Stimulated activated naive CD4-positive, alpha-beta T cell (primary cell): Measurements from ENCODE around the gene ESCO1.
"Not testable (repeated sequence)": the region's sequence is repeated elsewhere in the genome, so short reads cannot be mapped to it uniquely, and the experiment has no call there.

ENCODE experiments used
- DNase-seq, 6 experiments: peaks; one replicate each; lab custom pipeline; 2025; lab: John Stamatoyannopoulos, UW

Gene ESCO1

GRCh38 chr18:21593540-21594257 is 6.8 kb downstream of the ESCO1 start:
- no peak for DNase-seq

- not testable (repeated sequence) for DNase-seq
Measured at GRCh38 chr18:21592361-21592760, 8.1 kb downstream of the ESCO1 start.

GRCh38 chr18:21584391-21584790 is 16.1 kb downstream of the ESCO1 start:
- DNase-seq = no peak

GRCh38 chr18:21575656-21576055 is 24.8 kb downstream of the ESCO1 start:
- DNase-seq = no peak

GRCh38 chr18:21571772-21572171 is 28.7 kb downstream of the ESCO1 start:
- DNase-seq = no peak

- no peak for DNase-seq
Measured at GRCh38 chr18:21559195-21559594, 41.3 kb downstream of the ESCO1 start.

- DNase-seq = no peak
Measured at GRCh38 chr18:21557607-21558253, 42.8 kb downstream of the ESCO1 start.

- no peak for DNase-seq
Measured at GRCh38 chr18:21550510-21550970, 50.0 kb downstream of the ESCO1 start.

- DNase-seq = no peak
Measured at GRCh38 chr18:21548647-21549046, 51.9 kb downstream of the ESCO1 start.

- DNase-seq = no peak
Measured at GRCh38 chr18:21546423-21546822, 54.1 kb downstream of the ESCO1 start.

- no peak for DNase-seq
Measured at GRCh38 chr18:21538230-21538629, 62.3 kb downstream of the ESCO1 start.

GRCh38 chr18:21534327-21534726 is 66.2 kb downstream of the ESCO1 start:
- no peak for DNase-seq

- DNase-seq = no peak
Measured at GRCh38 chr18:21526463-21526862, 74.0 kb downstream of the ESCO1 start.

- no peak for DNase-seq
Measured at GRCh38 chr18:21525916-21526315, 74.6 kb downstream of the ESCO1 start.

- no peak for DNase-seq
Measured at GRCh38 chr18:21522530-21522929, 78.0 kb downstream of the ESCO1 start.

- DNase-seq = no peak
Measured at GRCh38 chr18:21513741-21514140, 86.8 kb downstream of the ESCO1 start.

GRCh38 chr18:21513292-21513691 is 87.2 kb downstream of the ESCO1 start:
- DNase-seq = no peak

GRCh38 chr18:21509062-21509461 is 91.4 kb downstream of the ESCO1 start:
- no peak for DNase-seq

- DNase-seq = no peak
Measured at GRCh38 chr18:21507913-21508701, 92.4 kb downstream of the ESCO1 start.

GRCh38 chr18:21502661-21503060 is 97.8 kb downstream of the ESCO1 start:
- DNase-seq = no peak

- DNase-seq = no peak
Measured at GRCh38 chr18:21499997-21500396, 100.5 kb downstream of the ESCO1 start.

GRCh38 chr18:21496277-21496835 is 104.1 kb downstream of the ESCO1 start:
- no peak for DNase-seq

GRCh38 chr18:21490748-21491147 is 109.8 kb downstream of the ESCO1 start:
- DNase-seq = no peak
